Skeletal muscle cell (primary cell): ENCODE results near the gene TEAD1.

Source experiments
- DNase-seq: peaks from one replicate; pipeline ENCODE4 v3.0.0-alpha.2; 2010; ENCODE audit warnings: low read depth
- H3K4me3 ChIP-seq: 2 replicates; pipeline ENCODE4 v1.5.1; 2011; ENCODE audit warnings: low read depth, mild to moderate bottlenecking, control low read depth, low read length, moderate library complexity

TEAD1 gene

GRCh38 chr11:12840871-12841660 is 166.8 kb downstream of the TEAD1 start:
- DNase-seq: no peak
- no peak overlapping the region for H3K4me3 ChIP-seq

GRCh38 chr11:12841946-12842630 is 167.9 kb downstream of the TEAD1 start:
- no peak overlapping the region for H3K4me3 ChIP-seq
- no peak for DNase-seq

- no peak for DNase-seq
Measured at GRCh38 chr11:12842933-12843636, 168.9 kb downstream of the TEAD1 start.

GRCh38 chr11:12845163-12845562 is 170.9 kb downstream of the TEAD1 start:
- H3K4me3 ChIP-seq: no peak overlapping the region
- no peak for DNase-seq

More at GRCh38 chr11:12842933-12843636, 168.9 kb downstream of the TEAD1 start:
- H3K4me3 ChIP-seq: no peak overlapping the region

- H3K4me3 ChIP-seq: no peak overlapping the region
- DNase-seq: no peak
Measured at GRCh38 chr11:12845739-12846358, 171.6 kb downstream of the TEAD1 start.

- no peak for DNase-seq
- no peak overlapping the region for H3K4me3 ChIP-seq
Measured at GRCh38 chr11:12846786-12847615, 172.8 kb downstream of the TEAD1 start.

GRCh38 chr11:12848413-12848812 is 174.2 kb downstream of the TEAD1 start:
- no peak for DNase-seq

GRCh38 chr11:12853325-12853651 is 179.1 kb downstream of the TEAD1 start:
- no peak overlapping the region for H3K4me3 ChIP-seq
- DNase-seq: no peak

More at GRCh38 chr11:12848413-12848812, 174.2 kb downstream of the TEAD1 start:
- no peak overlapping the region for H3K4me3 ChIP-seq

- no peak overlapping the region for H3K4me3 ChIP-seq
- DNase-seq: no peak
Measured at GRCh38 chr11:12853652-12854296, 179.6 kb downstream of the TEAD1 start.

GRCh38 chr11:12854297-12854661 is 180.1 kb downstream of the TEAD1 start:
- no peak overlapping the region for H3K4me3 ChIP-seq
- no peak for DNase-seq

- no peak for DNase-seq
- no peak overlapping the region for H3K4me3 ChIP-seq
Measured at GRCh38 chr11:12854829-12855228, 180.6 kb downstream of the TEAD1 start.

GRCh38 chr11:12856338-12856737 is 182.1 kb downstream of the TEAD1 start:
- H3K4me3 ChIP-seq: no peak overlapping the region
- no peak for DNase-seq

GRCh38 chr11:12857572-12857971 is 183.4 kb downstream of the TEAD1 start:
- DNase-seq: no peak

GRCh38 chr11:12859872-12860657 is 185.8 kb downstream of the TEAD1 start:
- H3K4me3 ChIP-seq: no peak overlapping the region
- no peak for DNase-seq

More at GRCh38 chr11:12857572-12857971, 183.4 kb downstream of the TEAD1 start:
- H3K4me3 ChIP-seq: no peak overlapping the region

GRCh38 chr11:12860827-12861226 is 186.6 kb downstream of the TEAD1 start:
- no peak overlapping the region for H3K4me3 ChIP-seq
- DNase-seq: no peak

- DNase-seq: peak; percentile 67
- no peak overlapping the region for H3K4me3 ChIP-seq
Measured at GRCh38 chr11:12862696-12863469, 188.7 kb downstream of the TEAD1 start.

GRCh38 chr11:12863605-12864121 is 189.4 kb downstream of the TEAD1 start:
- no peak overlapping the region for H3K4me3 ChIP-seq
- DNase-seq: no peak
